Neural progenitor cell (in vitro differentiated cells): ENCODE data around the gene TNNI2. TPM values are rescaled to one million over a fixed set of nuclear protein-coding genes. Genes with fewer than 3 reads are reported as not detected.
A peak's percentile ranks its signal among the peaks of the same experiment; 100 is the strongest.
"Not testable (repeated sequence)": the region's sequence is repeated elsewhere in the genome, so short reads cannot be mapped to it uniquely, and the experiment has no call there.

ENCODE experiments used
- DNase-seq: peaks from one replicate; pipeline ENCODE4 v3.0.0-alpha.2; 2016; ENCODE audit warnings: low spot score
- H2AFZ ChIP-seq: fragments of 200-600 bp; sonication (generic); replicated peaks from 2 replicates; pipeline ENCODE4 v1.6.1; 2016; ENCODE audit warnings: antibody characterized with exemption
- H3F3A ChIP-seq: fragments of 200-600 bp; sonication (generic); 2 replicates; pipeline ENCODE4 v1.6.1; 2016; ENCODE audit warnings: antibody characterized with exemption, low read depth
- H3K27ac ChIP-seq: fragments of 200-600 bp; sonication (generic); 2 replicates; pipeline ENCODE4 v1.5.1; 2016; ENCODE audit warnings: mild to moderate bottlenecking
- H3K27me3 ChIP-seq: fragments of 200-600 bp; sonication (generic); 2 replicates; pipeline ENCODE4 v1.6.1; 2016; ENCODE audit warnings: mild to moderate bottlenecking, moderate library complexity
- H3K36me3 ChIP-seq: fragments of 200-600 bp; sonication (generic); 2 replicates; pipeline ENCODE4 v1.5.1; 2016
- H3K4me1 ChIP-seq: fragments of 200-600 bp; sonication (generic); 2 replicates; pipeline ENCODE4 v1.6.1; 2016; ENCODE audit warnings: mixed run types
- H3K4me2 ChIP-seq: fragments of 200-600 bp; sonication (generic); 2 replicates; pipeline ENCODE4 v1.6.1; 2016
- H3K4me3 ChIP-seq: fragments of 200-600 bp; sonication (generic); 2 replicates; pipeline ENCODE4 v1.5.1; 2016
- H3K79me2 ChIP-seq: fragments of 200-600 bp; sonication (generic); 2 replicates; pipeline ENCODE4 v1.6.1; 2016; ENCODE audit warnings: low read depth
- H3K9ac ChIP-seq: fragments of 200-600 bp; sonication (generic); 2 replicates; pipeline ENCODE4 v1.6.1; 2016
- H3K9me3 ChIP-seq: fragments of 200-600 bp; sonication (generic); 2 replicates; pipeline ENCODE4 v1.5.1; 2016; ENCODE audit warnings: low read depth
- H4K20me1 ChIP-seq: fragments of 200-600 bp; sonication (generic); 2 replicates; pipeline ENCODE4 v1.6.1; 2016; ENCODE audit warnings: low read depth
- H3K27ac Mint-ChIP-seq: 3 replicates; pipeline ENCODE4 v1.8.0; 2021; ENCODE audit warnings: mixed read lengths
- H3K27me3 Mint-ChIP-seq: 2 replicates; pipeline ENCODE4 v1.8.0; 2022; ENCODE audit warnings: low read depth, mild to moderate bottlenecking, inconsistent platforms, moderate library complexity, mixed read lengths; ENCODE audit not compliant: insufficient read depth
- H3K36me3 Mint-ChIP-seq: 3 replicates; pipeline ENCODE4 v1.8.0; 2021; ENCODE audit warnings: mixed read lengths
- H3K4me1 Mint-ChIP-seq: 3 replicates; pipeline ENCODE4 v1.8.0; 2021; ENCODE audit warnings: mixed read lengths
- H3K4me3 Mint-ChIP-seq: 3 replicates; pipeline ENCODE4 v1.8.0; 2021; ENCODE audit warnings: mild to moderate bottlenecking, moderate library complexity, mixed read lengths
- H3K9me3 Mint-ChIP-seq: 3 replicates; pipeline ENCODE4 v1.8.0; 2020; ENCODE audit warnings: mixed read lengths
- CTCF ChIP-seq: fragments of 200-600 bp; sonication (generic); IDR thresholded peaks from 2 replicates; pipeline ENCODE4 v1.5.1; 2017; ENCODE audit warnings: antibody characterized with exemption, mild to moderate bottlenecking
- EZH2 ChIP-seq: fragments of 200-600 bp; sonication (generic); IDR thresholded peaks from 2 replicates; pipeline ENCODE4 v1.6.1; 2017; ENCODE audit warnings: antibody characterized with exemption, mild to moderate bottlenecking, moderate library complexity
- EZH2phosphoT487 ChIP-seq: fragments of 200-600 bp; sonication (generic); IDR thresholded peaks from 2 replicates; pipeline ENCODE4 v1.6.1; 2017; ENCODE audit warnings: antibody characterized with exemption
- total RNA-seq: library from RNA; depleted of rRNA; stranded (reverse); fragments of >200 nt; gene quantifications from 2 replicates; pipeline ENCODE4 v1.2.3, GENCODE V29; 2015; ENCODE audit warnings: low replicate concordance

TNNI2 gene
- total RNA-seq, 1 donor from 2014 or later, result 2.6 TPM

- Histone ChIP-seq H3K9ac (no peak overlapping the region), H3K4me3 (no peak overlapping the region), H3K27ac (no peak overlapping the region), H3K9me3 (no peaks in the 10 kb centered on the region), H3K79me2 (no peaks in the 10 kb centered on the region), H3K4me1 (no peaks in the 10 kb centered on the region), H4K20me1 (no peaks in the 10 kb centered on the region), H2AFZ (no peak overlapping the region), H3K27me3 (peaks cover 16% of the 10 kb centered on the region), H3K36me3 (no peaks in the 10 kb centered on the region), H3F3A (no peaks in the 10 kb centered on the region), H3K4me2 (no peak overlapping the region)
- no peak overlapping the region for H3K4me3 Mint-ChIP-seq
- no peaks in the 10 kb centered on the region for H3K36me3 Mint-ChIP-seq
- peaks cover 15% of the 10 kb centered on the region for H3K27me3 Mint-ChIP-seq
- no peak for DNase-seq
- TF ChIP-seq EZH2phosphoT487, result no peak
- no peak for TF ChIP-seq EZH2
- no peak for TF ChIP-seq CTCF
- no peaks in the 10 kb centered on the region for H3K9me3 Mint-ChIP-seq
- H3K4me1 Mint-ChIP-seq, result peaks cover 34% of the 10 kb centered on the region
- H3K27ac Mint-ChIP-seq, result peak overlapping the region; percentile 63
Measured at GRCh38 chr11:1872267-1872985, 33.6 kb downstream of the TNNI2 start.

DNA sequence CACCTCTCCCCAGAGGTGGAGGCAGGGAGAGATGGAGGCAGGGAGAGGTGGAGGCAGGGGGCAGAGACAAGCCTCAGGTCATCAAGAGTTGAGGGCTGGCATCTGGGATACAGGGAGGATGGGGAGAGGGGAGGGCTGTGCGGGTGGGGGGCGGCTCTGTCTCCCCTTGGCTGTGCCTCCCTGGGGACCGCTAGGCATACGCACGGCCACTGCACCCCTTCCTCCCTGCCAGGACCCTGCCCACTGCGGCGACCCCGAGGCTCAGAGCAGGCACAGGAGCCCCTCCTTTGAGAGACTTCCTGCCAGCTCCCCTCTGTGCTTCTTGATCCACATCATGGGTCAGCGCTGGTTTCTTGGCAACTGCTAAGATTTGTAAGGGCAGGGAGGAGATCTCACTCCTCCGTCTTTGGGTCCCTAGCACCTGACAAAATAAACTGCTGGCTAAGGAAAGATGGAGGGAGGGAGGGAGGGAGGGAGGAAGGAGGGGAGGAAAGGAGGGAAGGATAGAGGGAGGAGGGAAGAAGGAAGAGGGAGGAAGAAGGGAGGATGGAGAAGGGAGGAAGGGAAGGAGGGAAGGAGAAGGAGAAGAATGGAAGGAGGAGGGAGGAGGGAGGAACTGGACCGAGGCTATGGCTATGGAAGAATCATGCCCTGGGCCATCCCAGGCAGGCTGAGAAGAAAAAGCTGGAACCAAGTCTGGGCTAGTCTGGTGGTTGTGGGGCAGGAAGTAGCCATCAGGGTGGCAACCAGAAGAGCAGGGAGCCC is 34.4 kb downstream of the TNNI2 start:
- H3K27ac ChIP-seq, result no peak overlapping the region
- peaks cover 16% of the 10 kb centered on the region for H3K27me3 ChIP-seq

GRCh38 chr11:1873813-1874150 is 35.0 kb downstream of the TNNI2 start:
- not testable (repeated sequence) for H3K9me3 ChIP-seq, H3K9me3 Mint-ChIP-seq, DNase-seq, H3K36me3 ChIP-seq, H3K27ac Mint-ChIP-seq, H3K36me3 Mint-ChIP-seq, H2AFZ ChIP-seq, H4K20me1 ChIP-seq, H3K4me2 ChIP-seq, H3K4me3 ChIP-seq, H3K9ac ChIP-seq, H3K79me2 ChIP-seq, H3K27ac ChIP-seq, H3F3A ChIP-seq, H3K4me1 ChIP-seq
- H3K27me3 ChIP-seq, result peaks cover 16% of the 10 kb centered on the region
- Mint-ChIP-seq H3K4me1 (peaks cover 37% of the 10 kb centered on the region), H3K27me3 (peaks cover 17% of the 10 kb centered on the region), H3K4me3 (peak overlapping the region; percentile 66)

More for the DNA sequence above, 34.4 kb downstream of the TNNI2 start:
- Mint-ChIP-seq H3K36me3 (no peaks in the 10 kb centered on the region), H3K27me3 (peaks cover 17% of the 10 kb centered on the region), H3K4me1 (peaks cover 37% of the 10 kb centered on the region), H3K9me3 (no peaks in the 10 kb centered on the region), H3K27ac (peak overlapping the region; percentile 63), H3K4me3 (peak overlapping the region; percentile 66)
- no peak for TF ChIP-seq EZH2
- TF ChIP-seq CTCF, result no peak
- TF ChIP-seq EZH2phosphoT487, result no peak
- Histone ChIP-seq H3F3A (no peaks in the 10 kb centered on the region), H4K20me1 (no peaks in the 10 kb centered on the region), H3K4me3 (no peak overlapping the region), H3K36me3 (no peaks in the 10 kb centered on the region), H3K79me2 (no peaks in the 10 kb centered on the region), H3K4me1 (no peaks in the 10 kb centered on the region), H3K4me2 (no peak overlapping the region), H2AFZ (no peak overlapping the region), H3K9me3 (no peaks in the 10 kb centered on the region), H3K9ac (no peak overlapping the region)
- DNase-seq, result peak; percentile 39

- not testable (repeated sequence) for H3K4me3 ChIP-seq, H3K27ac Mint-ChIP-seq, H3K27ac ChIP-seq, H3K9me3 Mint-ChIP-seq, DNase-seq, H3K4me2 ChIP-seq, H3K36me3 ChIP-seq, H3K79me2 ChIP-seq, H3K36me3 Mint-ChIP-seq, H2AFZ ChIP-seq, H3F3A ChIP-seq, H3K4me1 ChIP-seq, H3K9me3 ChIP-seq, H3K4me3 Mint-ChIP-seq, H3K9ac ChIP-seq, H4K20me1 ChIP-seq
- Mint-ChIP-seq H3K27me3 (peaks cover 11% of the 10 kb centered on the region), H3K4me1 (peaks cover 30% of the 10 kb centered on the region)
- peaks cover 16% of the 10 kb centered on the region for H3K27me3 ChIP-seq
Measured at GRCh38 chr11:1874441-1875092, 35.8 kb downstream of the TNNI2 start.
